ENCODE measurements around the gene LPAR5. TPM values are rescaled to one million over a fixed set of nuclear protein-coding genes. Genes with fewer than 3 reads are reported as not detected.

The LPAR5 gene
- total RNA-seq, 4 donors from 2014 or later, result 1.8 to 11.4 (median 3.2) TPM

DNA sequence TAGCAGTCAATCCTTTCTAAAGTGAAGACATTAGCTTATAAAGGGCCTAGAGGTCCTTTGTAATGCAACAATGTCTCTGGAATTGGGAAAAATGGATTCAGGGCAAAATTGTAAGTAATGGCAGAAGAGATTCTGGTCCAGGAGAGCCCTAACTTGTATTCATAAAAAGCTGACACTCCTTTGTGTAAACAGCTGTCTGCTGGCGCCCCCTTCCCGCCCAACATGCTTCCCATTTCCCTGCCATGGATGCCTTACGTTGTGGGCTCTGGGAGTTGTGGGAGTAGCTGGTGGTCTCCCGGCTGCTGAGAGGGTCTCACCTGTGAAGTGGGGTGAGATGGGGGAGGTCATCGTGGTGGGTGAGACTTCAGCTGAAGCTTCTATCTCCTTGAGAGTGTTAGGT, 9.1 kb upstream of the LPAR5 start:
- no peaks in the 10 kb centered on the region for H3K9me3 ChIP-seq
- H3K27me3 ChIP-seq, result no peaks in the 10 kb centered on the region
- H3K4me1 ChIP-seq, result peaks cover 0 to 19% (median 4%) of the 10 kb centered on the region in 4 donors
- 17 to 19% methylated on average over 5 of the region's 5 CpGs for WGBS, 2 donors
- peaks cover 0 to 24% (median 0%) of the 10 kb centered on the region in 3 donors for H3K36me3 ChIP-seq
- peak overlapping the region in 1 of 4 donors; percentile 42 for H3K27ac ChIP-seq
- TF ChIP-seq, protein P1, sequence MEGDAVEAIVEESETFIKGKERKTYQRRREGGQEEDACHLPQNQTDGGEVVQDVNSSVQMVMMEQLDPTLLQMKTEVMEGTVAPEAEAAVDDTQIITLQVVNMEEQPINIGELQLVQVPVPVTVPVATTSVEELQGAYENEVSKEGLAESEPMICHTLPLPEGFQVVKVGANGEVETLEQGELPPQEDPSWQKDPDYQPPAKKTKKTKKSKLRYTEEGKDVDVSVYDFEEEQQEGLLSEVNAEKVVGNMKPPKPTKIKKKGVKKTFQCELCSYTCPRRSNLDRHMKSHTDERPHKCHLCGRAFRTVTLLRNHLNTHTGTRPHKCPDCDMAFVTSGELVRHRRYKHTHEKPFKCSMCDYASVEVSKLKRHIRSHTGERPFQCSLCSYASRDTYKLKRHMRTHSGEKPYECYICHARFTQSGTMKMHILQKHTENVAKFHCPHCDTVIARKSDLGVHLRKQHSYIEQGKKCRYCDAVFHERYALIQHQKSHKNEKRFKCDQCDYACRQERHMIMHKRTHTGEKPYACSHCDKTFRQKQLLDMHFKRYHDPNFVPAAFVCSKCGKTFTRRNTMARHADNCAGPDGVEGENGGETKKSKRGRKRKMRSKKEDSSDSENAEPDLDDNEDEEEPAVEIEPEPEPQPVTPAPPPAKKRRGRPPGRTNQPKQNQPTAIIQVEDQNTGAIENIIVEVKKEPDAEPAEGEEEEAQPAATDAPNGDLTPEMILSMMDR (IDR thresholded peaks at IDR 0.05), result peak in 4 of 5 experiments; percentile 12 to 54 (median 30)
- TF ChIP-seq POLR2A (IDR thresholded peaks at IDR 0.05) (no peak), EP300 (IDR thresholded peaks at IDR 0.05) (no peak)
- H3K4me3 ChIP-seq, result no peak overlapping the region
- peak; percentile 28 to 46 for DNase-seq (ENCODE audit: low spot score in 2 of 2)

DNA sequence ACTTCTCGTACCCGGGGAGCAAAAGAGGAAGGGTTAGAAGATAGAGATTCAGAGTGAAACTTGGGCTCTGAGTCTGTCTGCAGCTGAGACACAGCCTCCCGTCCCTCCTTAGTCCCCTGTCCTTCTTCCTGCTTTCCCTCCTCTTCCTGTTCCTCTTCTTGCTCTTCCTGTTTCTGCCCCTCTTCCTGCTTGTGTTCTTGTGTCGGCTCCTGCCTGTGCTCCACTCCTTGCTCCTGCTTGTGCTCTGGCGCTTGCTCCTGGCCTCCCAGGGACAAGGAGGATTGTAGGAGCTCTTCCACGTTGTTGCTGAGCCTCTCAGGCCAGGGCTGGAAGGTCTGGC, 8.5 kb upstream of the LPAR5 start:
- WGBS, 2 donors, result 61 to 70% methylated on average over 6 of the region's 6 CpGs
- H3K27me3 ChIP-seq, result no peaks in the 10 kb centered on the region
- no peak overlapping the region for H3K4me3 ChIP-seq
- TF ChIP-seq POLR2A (IDR thresholded peaks at IDR 0.05) (no peak), EP300 (IDR thresholded peaks at IDR 0.05) (peak in 1 of 2 donors; percentile 37)
- TF ChIP-seq, protein P1 (IDR thresholded peaks at IDR 0.05), result no peak
- H3K36me3 ChIP-seq, result peaks cover 0 to 17% (median 0%) of the 10 kb centered on the region in 3 donors
- no peaks in the 10 kb centered on the region for H3K9me3 ChIP-seq
- H3K27ac ChIP-seq, result peak overlapping the region in 1 of 4 donors; percentile 42
- H3K4me1 ChIP-seq, result peaks cover 0 to 19% (median 4%) of the 10 kb centered on the region in 4 donors
- no peak for DNase-seq (ENCODE audit: low spot score in 2 of 2)

DNA sequence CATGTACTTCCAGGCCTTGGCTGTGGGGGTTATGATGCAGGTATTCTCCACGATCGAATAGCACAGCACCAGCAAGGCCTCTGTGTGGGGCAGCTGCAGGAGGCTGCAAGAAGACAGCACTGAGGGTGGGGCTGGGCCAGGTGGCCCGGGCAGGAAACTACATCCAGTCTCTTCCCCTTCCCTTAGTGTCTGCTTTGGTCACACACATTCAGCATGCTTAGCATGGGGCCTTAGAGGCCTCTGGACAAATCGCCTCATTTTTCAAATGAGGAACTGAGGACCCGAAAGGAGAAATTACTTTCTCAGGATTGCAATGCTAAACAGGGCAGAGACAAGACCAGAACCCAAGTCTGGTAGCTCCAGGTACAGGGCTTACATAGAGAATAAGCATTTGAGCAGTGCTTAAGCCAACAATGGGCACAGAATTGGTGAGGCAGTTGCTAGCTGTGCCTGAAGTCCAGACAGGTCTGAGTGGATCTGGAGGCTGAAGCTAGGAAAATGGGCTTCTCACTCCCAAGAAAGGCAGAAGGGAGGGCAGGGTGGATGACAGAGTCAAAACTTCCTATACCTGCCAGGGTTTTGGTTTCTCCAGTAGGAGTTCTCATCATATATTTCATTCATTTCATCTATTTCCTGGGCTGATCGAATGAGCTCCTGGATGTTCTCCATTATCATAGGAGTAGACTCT, 8.0 kb upstream of the LPAR5 start:
- 73 to 80% methylated on average over 6 of the region's 6 CpGs for WGBS, 2 donors
- H3K4me3 ChIP-seq, result no peak overlapping the region
- peak overlapping the region in 1 of 4 donors; percentile 43 for H3K27ac ChIP-seq
- no peak for DNase-seq (ENCODE audit: low spot score in 2 of 2)
- H3K9me3 ChIP-seq, result no peaks in the 10 kb centered on the region
- no peak for TF ChIP-seq EP300 (IDR thresholded peaks at IDR 0.05)
- TF ChIP-seq, protein P1 (IDR thresholded peaks at IDR 0.05), result no peak
- no peak for TF ChIP-seq POLR2A (IDR thresholded peaks at IDR 0.05)
- peaks cover 0 to 19% (median 4%) of the 10 kb centered on the region in 4 donors for H3K4me1 ChIP-seq
- no peaks in the 10 kb centered on the region for H3K27me3 ChIP-seq
- peaks cover 0 to 12% (median 0%) of the 10 kb centered on the region in 3 donors for H3K36me3 ChIP-seq

DNA sequence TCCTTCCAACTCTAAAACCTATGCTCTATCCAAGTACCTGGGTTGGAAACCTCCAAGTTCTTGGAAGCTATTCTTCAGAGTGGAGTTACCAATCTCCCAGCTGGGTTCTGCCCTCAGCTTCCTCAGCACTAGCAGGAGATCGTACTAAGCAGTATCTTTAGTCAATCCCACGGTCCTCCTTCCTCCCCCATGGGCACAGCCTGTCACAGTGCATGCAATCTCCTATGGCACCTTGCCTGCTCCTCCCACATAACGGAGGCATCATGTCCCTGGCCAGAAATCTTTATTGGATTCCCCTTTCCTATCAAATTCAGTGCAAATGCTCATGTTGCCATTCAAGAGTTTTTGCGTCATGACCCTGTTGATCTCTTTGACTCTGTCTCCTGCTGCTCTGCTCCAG, 5.4 kb upstream of the LPAR5 start:
- no peaks in the 10 kb centered on the region for H3K9me3 ChIP-seq
- WGBS, 2 donors, result 58 to 59% methylated on average over 4 of the region's 4 CpGs
- H3K36me3 ChIP-seq, result no peaks in the 10 kb centered on the region
- H3K27ac ChIP-seq, result no peak overlapping the region
- TF ChIP-seq EP300 (IDR thresholded peaks at IDR 0.05) (no peak), POLR2A (IDR thresholded peaks at IDR 0.05) (no peak)
- TF ChIP-seq, protein P1 (IDR thresholded peaks at IDR 0.05), result no peak
- no peaks in the 10 kb centered on the region for H3K27me3 ChIP-seq
- DNase-seq (ENCODE audit: low spot score in 2 of 2), result no peak
- H3K4me3 ChIP-seq, result no peak overlapping the region
- H3K4me1 ChIP-seq, result peaks cover 0 to 7% (median 0%) of the 10 kb centered on the region in 4 donors

DNA sequence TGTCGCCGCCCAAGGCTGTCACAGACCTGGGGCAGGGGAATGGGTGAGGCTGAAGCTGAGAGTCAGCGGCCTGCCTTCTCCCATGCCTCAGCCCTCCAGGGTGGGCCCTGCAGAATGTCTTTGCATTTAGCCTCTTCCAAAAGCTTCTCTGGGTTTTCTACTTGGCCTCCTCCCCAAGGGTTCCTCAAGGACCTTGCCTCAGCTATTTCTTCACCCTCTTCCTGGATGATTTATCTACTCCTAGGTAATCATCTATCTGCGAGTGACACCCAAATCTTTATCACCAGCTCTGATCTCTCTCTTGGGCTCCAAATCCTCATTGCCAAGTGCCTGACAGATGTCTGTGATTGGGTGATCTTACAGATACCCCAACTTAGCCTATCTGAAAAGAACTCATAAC, 4.7 kb upstream of the LPAR5 start:
- Histone ChIP-seq H3K27ac (no peak overlapping the region), H3K9me3 (no peaks in the 10 kb centered on the region), H3K36me3 (no peaks in the 10 kb centered on the region), H3K4me3 (no peak overlapping the region), H3K4me1 (peaks cover 0 to 7% (median 0%) of the 10 kb centered on the region in 4 donors), H3K27me3 (no peaks in the 10 kb centered on the region)
- 94 to 95% methylated on average over 2 to 3 of the region's 4 CpGs for WGBS, 2 donors
- TF ChIP-seq POLR2A (IDR thresholded peaks at IDR 0.05), result no peak
- DNase-seq (ENCODE audit: low spot score in 2 of 2), result no peak
